Esophagus (tissue), 2 donors: Measurements from ENCODE around the gene FGD5. TPM values are rescaled to one million over a fixed set of nuclear protein-coding genes. Genes with fewer than 3 reads are reported as not detected.

ENCODE experiments used
- H3K27ac ChIP-seq, 2 donors: one replicate each; pipeline ENCODE4 v1.5.1; 2013; ENCODE audit warnings: low read depth in 2 of 2, mild to moderate bottlenecking in 2 of 2, inconsistent platforms in 1 of 2, low read length in 1 of 2, moderate library complexity in 1 of 2
- H3K27me3 ChIP-seq, 2 donors: one replicate each; pipeline ENCODE4 v1.6.1; 2013; ENCODE audit warnings: low read length in 2 of 2, control low read depth in 1 of 2, mild to moderate bottlenecking in 1 of 2; ENCODE audit not compliant: insufficient read depth in 2 of 2, control insufficient read depth in 1 of 2
- H3K36me3 ChIP-seq, 2 donors: one replicate each; pipeline ENCODE4 v1.6.1; 2013; ENCODE audit warnings: low read length in 1 of 2; ENCODE audit not compliant: control insufficient read depth in 2 of 2, insufficient read depth in 2 of 2
- H3K4me1 ChIP-seq, 2 donors: one replicate each; pipeline ENCODE4 v1.6.1; 2013; ENCODE audit warnings: low read length in 1 of 2; ENCODE audit not compliant: control insufficient read depth in 2 of 2, insufficient read depth in 2 of 2
- H3K4me3 ChIP-seq, 2 donors: one replicate each; pipeline ENCODE4 v1.5.1; 2013; ENCODE audit warnings: low read length in 2 of 2, mild to moderate bottlenecking in 2 of 2, low read depth in 1 of 2, moderate library complexity in 1 of 2
- H3K9me3 ChIP-seq, 2 donors: one replicate each; pipeline ENCODE4 v1.6.1; 2013; ENCODE audit warnings: mild to moderate bottlenecking in 2 of 2, low read depth in 1 of 2, low read length in 1 of 2, moderate library complexity in 1 of 2; ENCODE audit not compliant: control insufficient read depth in 2 of 2, insufficient read depth in 1 of 2
- WGBS, 2 donors: extraction: QIAGEN DNeasy Blood & Tissue Kit; methylation state at CpG; one replicate each; pipeline ENCODE4 v1.1.7; 2013; 5-methylcytosine and 5-hydroxymethylcytosine counted together
- polyA plus RNA-seq, 2 donors: library from polyadenylated mRNA; stranded (reverse); fragments of 200-250 nt; gene quantifications; one replicate each; pipeline ENCODE4 v1.2.3, GENCODE V29; 2013
- donor health status: healthy with polysubstance abuse.
- donor health status: Bipolar disorder and iron deficiency.

Gene FGD5
- polyA plus RNA-seq, 2 donors, result 1.7 TPM

DNA sequence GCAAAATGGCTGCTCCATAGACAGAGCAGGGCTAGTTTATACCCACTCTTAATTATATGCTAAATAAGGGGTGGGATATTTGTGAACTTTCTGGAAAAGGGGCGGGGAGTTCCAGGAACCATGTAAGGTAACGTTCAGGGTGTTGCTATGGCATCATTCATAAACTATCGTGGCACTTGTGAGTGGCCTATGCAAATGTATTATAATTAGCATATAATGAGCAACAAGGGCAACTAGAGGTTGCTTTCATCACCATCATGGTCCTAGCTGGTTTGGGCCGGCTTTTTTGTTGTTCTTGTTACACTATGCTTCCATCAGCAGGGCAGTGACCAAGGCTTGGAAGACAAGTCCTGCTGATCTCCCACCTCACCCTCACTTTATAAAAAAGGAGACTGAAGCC, 43.2 kb upstream of the FGD5 start:
- no peaks in the 10 kb centered on the region for H3K36me3 ChIP-seq
- H3K4me3 ChIP-seq, result no peak overlapping the region
- WGBS, 2 donors, result 83 to 86% methylated on average over 4 of the region's 4 CpGs
- no peaks in the 10 kb centered on the region for H3K27me3 ChIP-seq
- H3K9me3 ChIP-seq, result no peaks in the 10 kb centered on the region
- H3K27ac ChIP-seq, result no peak overlapping the region
- no peaks in the 10 kb centered on the region for H3K4me1 ChIP-seq

- Histone ChIP-seq H3K27ac (no peak overlapping the region), H3K27me3 (no peaks in the 10 kb centered on the region), H3K36me3 (no peaks in the 10 kb centered on the region), H3K9me3 (no peaks in the 10 kb centered on the region), H3K4me1 (no peaks in the 10 kb centered on the region), H3K4me3 (no peak overlapping the region)
- 94 to 95% methylated on average over 2 of the region's 2 CpGs for whole genome bisulfite sequencing, 2 donors
Observed at GRCh38 chr3:14779069-14779685, 39.6 kb upstream of the FGD5 start.

GRCh38 chr3:14780927-14781507, 37.7 kb upstream of the FGD5 start:
- no peaks in the 10 kb centered on the region for H3K4me1 ChIP-seq
- no peaks in the 10 kb centered on the region for H3K9me3 ChIP-seq
- 47 to 50% methylated on average over 12 of the region's 12 CpGs for WGBS, 2 donors
- H3K27me3 ChIP-seq, result no peaks in the 10 kb centered on the region
- no peak overlapping the region for H3K27ac ChIP-seq
- H3K36me3 ChIP-seq, result no peaks in the 10 kb centered on the region
- no peak overlapping the region for H3K4me3 ChIP-seq

DNA sequence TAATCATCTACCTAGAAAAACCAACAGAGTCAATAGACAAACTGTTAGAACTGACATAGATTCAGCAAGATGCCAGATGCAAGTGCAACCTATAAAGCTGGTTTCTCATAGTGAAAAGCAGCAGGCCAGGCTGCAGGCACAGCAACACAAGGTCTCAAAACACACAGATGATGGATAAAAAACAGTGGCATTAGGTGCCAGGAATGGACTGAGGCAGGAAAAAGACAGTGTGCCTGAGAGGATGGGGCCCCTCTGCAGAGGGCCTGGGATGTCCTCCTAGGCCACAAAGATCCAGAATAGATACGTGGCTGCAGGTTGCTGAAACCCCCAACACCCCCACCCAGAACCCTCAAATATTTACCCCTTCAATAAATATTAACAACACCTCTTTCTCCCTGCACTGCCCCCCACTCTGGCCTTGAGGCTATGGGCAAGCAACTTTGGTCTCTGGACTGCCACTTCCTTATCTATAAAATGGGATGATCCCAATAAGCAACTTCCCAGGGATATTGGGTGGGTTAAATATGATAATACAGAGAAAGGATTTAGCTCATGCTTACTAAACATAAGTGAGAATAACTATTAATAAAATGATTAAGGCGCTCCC, 35.2 kb upstream of the FGD5 start:
- WGBS, 2 donors, result 80% methylated on average over 2 of the region's 2 CpGs
- peaks cover 0 to 2% of the 10 kb centered on the region in 2 donors for H3K9me3 ChIP-seq
- no peak overlapping the region for H3K4me3 ChIP-seq

DNA sequence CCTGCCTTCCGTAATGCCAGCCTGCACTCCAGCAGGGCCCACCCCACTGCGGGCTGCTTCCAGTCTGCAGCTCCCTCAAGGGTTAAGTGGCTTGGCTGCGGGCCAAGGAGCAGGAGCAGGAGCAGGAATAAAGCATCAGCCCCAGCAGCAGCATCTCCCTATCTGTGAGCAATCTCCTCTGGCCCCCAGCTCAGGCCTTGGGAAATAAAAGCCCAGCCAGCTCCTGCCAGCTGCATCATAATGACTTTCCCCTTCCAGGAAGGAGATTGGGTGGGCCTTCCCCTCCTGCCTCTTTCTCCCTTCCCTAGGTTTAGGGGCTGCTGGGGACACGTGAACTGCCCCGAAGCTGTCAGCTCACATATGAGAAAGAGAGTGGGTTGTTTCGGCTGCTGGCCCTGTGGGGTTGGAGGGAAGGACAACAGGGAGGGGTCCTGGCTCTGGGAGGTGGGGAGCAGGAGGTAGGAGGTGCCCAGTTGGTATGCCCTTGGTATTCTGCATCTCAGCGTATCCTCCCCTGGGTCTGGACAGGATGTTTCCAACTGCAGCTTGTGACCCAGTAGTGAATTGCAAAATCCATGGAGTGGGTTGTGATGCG, 34.6 kb upstream of the FGD5 start:
- Histone ChIP-seq H3K4me1 (no peaks in the 10 kb centered on the region), H3K36me3 (no peaks in the 10 kb centered on the region), H3K4me3 (no peak overlapping the region), H3K27me3 (no peaks in the 10 kb centered on the region), H3K9me3 (peaks cover 0 to 4% of the 10 kb centered on the region in 2 donors), H3K27ac (no peak overlapping the region)
- WGBS, 2 donors, result 65 to 67% methylated on average over 8 of the region's 8 CpGs

More for the DNA sequence above, 35.2 kb upstream of the FGD5 start:
- no peaks in the 10 kb centered on the region for H3K4me1 ChIP-seq
- no peak overlapping the region for H3K27ac ChIP-seq
- H3K27me3 ChIP-seq, result no peaks in the 10 kb centered on the region
- H3K36me3 ChIP-seq, result no peaks in the 10 kb centered on the region

DNA sequence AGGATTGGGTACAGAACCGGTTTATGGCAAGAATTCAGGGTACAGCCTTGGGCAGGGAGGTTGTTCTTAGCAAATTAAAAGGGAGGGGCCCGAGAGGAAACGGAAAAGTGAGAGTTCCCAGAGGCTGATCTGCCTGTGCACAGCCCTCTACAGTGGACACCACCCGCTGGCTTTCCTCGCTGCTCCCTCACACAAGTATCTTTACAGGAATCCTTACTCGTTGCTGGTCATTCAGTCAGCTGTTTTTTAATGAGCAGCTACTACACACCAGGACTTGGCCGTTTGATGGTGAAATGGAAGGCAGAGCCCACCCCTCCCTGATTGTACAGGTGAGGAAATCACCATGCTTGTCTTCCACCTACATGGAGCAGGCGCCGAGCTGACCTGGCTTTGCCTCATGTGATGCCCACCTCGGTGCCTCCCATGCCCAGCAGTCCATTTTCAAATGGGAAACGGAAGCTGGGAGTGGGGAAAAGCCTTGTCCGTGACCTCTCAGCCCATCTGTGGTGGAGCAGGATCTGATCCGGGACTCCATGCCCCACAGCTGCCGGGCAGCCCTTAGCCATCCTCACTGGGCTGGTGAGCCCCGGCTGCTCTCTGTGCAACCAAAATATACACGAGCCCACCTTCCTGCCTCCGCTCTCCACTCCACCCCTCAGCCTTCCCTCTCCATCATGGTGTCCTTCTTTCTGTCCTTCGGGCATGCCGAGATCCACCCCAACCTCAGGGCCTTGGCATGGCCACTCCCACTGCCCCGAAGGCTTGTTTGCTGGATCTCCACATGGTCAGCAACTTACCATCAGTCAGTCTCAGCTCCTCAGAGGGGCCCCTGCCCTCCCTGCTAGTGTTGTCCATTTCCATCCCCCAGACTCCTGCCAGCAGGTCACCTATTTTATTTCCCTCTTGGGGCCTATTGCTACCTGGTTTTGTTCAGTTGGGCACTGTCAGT, 33.3 kb upstream of the FGD5 start:
- Histone ChIP-seq H3K4me3 (no peak overlapping the region), H3K36me3 (no peaks in the 10 kb centered on the region), H3K9me3 (peaks cover 0 to 4% of the 10 kb centered on the region in 2 donors), H3K27me3 (no peaks in the 10 kb centered on the region), H3K27ac (no peak overlapping the region), H3K4me1 (no peaks in the 10 kb centered on the region)
- 83 to 85% methylated on average over 20 of the region's 20 CpGs for WGBS, 2 donors

DNA sequence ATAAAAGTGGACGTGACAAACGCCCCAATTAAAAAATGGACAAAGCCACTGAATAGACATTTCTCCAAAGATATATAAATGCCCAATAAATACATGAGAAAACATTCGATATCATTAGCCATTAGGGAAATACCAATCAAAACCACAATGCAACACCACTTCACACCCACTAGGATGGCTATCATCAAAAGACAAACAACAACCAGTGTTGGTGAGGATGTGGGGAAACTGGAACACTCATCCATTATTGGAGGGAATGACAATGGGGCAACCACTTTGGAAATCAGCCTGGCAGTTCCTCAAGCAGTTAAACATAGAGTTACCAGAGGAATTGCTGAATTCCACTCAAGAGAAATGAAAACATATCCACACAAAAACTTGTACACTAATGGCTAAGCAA, 32.4 kb upstream of the FGD5 start:
- Histone ChIP-seq H3K27me3 (no peaks in the 10 kb centered on the region), H3K36me3 (no peaks in the 10 kb centered on the region), H3K9me3 (peaks cover 0 to 4% of the 10 kb centered on the region in 2 donors), H3K27ac (no peak overlapping the region), H3K4me1 (no peaks in the 10 kb centered on the region), H3K4me3 (no peak overlapping the region)
- 94 to 97% methylated on average over 3 of the region's 3 CpGs for WGBS, 2 donors

DNA sequence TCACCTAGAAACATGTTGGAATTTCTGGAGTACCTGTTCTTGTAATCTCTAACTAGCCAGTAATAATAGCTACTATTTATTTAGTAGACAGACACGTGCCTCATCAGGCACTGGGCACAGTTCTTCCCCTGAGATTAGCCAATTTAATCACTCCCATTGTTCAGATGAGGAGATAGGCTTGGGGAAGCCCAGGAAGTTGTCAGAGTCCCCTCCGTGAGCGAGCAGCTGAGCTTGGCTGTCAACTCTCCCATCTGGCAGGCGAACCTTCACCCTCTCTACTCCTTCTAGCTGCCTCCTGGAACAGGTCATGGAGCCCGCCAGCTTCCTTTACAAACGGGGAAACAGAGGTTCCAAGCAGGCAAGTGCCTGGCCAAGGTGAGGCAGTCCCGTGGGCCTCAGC, 31.1 kb upstream of the FGD5 start:
- 41 to 42% methylated on average over 7 of the region's 7 CpGs for WGBS, 2 donors
- Histone ChIP-seq H3K27me3 (no peaks in the 10 kb centered on the region), H3K27ac (no peak overlapping the region), H3K4me3 (no peak overlapping the region), H3K4me1 (no peaks in the 10 kb centered on the region), H3K9me3 (peaks cover 0 to 4% of the 10 kb centered on the region in 2 donors), H3K36me3 (no peaks in the 10 kb centered on the region)

GRCh38 chr3:14788644-14789043, 30.1 kb upstream of the FGD5 start:
- no peak overlapping the region for H3K27ac ChIP-seq
- no peak overlapping the region for H3K4me3 ChIP-seq
- H3K27me3 ChIP-seq, result no peaks in the 10 kb centered on the region
- no peaks in the 10 kb centered on the region for H3K36me3 ChIP-seq
- 92 to 93% methylated on average over 7 of the region's 7 CpGs for WGBS, 2 donors
- H3K4me1 ChIP-seq, result no peaks in the 10 kb centered on the region
- H3K9me3 ChIP-seq, result peaks cover 0 to 4% of the 10 kb centered on the region in 2 donors
